ENCODE results near the gene CEACAM4. TPM values are rescaled to one million over a fixed set of nuclear protein-coding genes. Genes with fewer than 3 reads are reported as not detected.

Gene CEACAM4
- not detected for total RNA-seq

GRCh38 chr19:41626877-41627276, at the start of gene CEACAM4:
Gene CEACAM4, minus strand, starts transcription at chr19:41627074. Its CDS starts 111 bp downstream, at chr19:41626963.

DNA sequence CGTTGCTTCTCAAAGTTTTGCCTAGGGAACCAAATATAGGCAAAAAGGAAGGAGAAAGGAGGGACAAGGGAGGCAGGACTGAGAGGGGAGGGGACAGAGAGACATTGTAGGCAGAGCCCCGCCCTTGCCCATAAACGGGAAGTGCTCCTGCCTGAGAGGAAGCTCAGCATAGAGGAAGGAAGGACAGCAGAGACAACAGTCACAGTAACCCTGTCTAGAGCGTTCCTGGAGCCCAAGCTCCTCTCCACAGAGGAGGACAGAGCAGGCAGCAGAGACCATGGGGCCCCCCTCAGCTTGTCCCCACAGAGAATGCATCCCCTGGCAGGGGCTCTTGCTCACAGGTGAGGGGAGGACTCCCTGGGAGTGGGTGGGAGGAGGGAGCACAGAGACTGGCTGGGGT, 50.9 kb downstream of the CEACAM4 start, which contains the start of gene CEACAM21:
Gene CEACAM21 (plus strand): TSS at position 169 of the 400 bp plus-strand sequence. CDS start 109 bp downstream, at position 278.

Other genes with a start within 250 kb of the CEACAM4 start
- 10 to 100 TPM; 26.3 to 28.4 TPM for gene EXOSC5, start 229.7 kb downstream of the CEACAM4 start, total RNA-seq
- 10 to 100 TPM; 18.3 to 20.3 TPM for gene BCKDHA, start 229.3 kb downstream of the CEACAM4 start, total RNA-seq
- gene B3GNT8, start 199.7 kb downstream of the CEACAM4 start, total RNA-seq, result 1 to 10 TPM in 1 of 2 experiments, under 1 TPM in 1; 0.88 to 2.0 TPM
- 10 to 100 TPM; 39.4 to 42.0 TPM for gene DMAC2, start 187.2 kb downstream of the CEACAM4 start, total RNA-seq
- gene ERICH4, start 183.9 kb downstream of the CEACAM4 start, total RNA-seq, result not detected
- gene CEACAM21, start 50.9 kb downstream of the CEACAM4 start, total RNA-seq, result 100 to 1,000 TPM; 116 to 121 TPM
- gene CEACAM7, start 61.2 kb upstream of the CEACAM4 start, total RNA-seq, result not detected
- gene CEACAM5, start 81.6 kb upstream of the CEACAM4 start, total RNA-seq, result not detected
- gene CEACAM6, start 128.5 kb upstream of the CEACAM4 start, total RNA-seq, result not detected
- gene CEACAM3, start 169.5 kb upstream of the CEACAM4 start, total RNA-seq, result not detected
- gene LYPD4, start 217.6 kb upstream of the CEACAM4 start, total RNA-seq, result not detected
- gene DMRTC2, start 218.0 kb upstream of the CEACAM4 start, total RNA-seq, result not detected
- 1,000 to 10,000 TPM; 3,420 to 3,459 TPM for gene RPS19, start 233.2 kb upstream of the CEACAM4 start, total RNA-seq